Epithelial cell of proximal tubule (primary cell): Measurements from ENCODE around the gene CLEC16A. TPM values are rescaled to one million over a fixed set of nuclear protein-coding genes. Genes with fewer than 3 reads are reported as not detected.

Source experiments
- DNase-seq: peaks from one replicate; pipeline ENCODE4 v3.0.0-alpha.2; 2011; ENCODE audit warnings: low read depth
- H3K4me3 ChIP-seq: 2 replicates; pipeline ENCODE4 v1.5.1; 2011; ENCODE audit warnings: low read depth, mild to moderate bottlenecking, low read length
- total RNA-seq: library from RNA; depleted of rRNA; stranded (reverse); fragments of >200 nt; gene quantifications from 2 replicates; pipeline ENCODE4 v1.2.3, GENCODE V29; 2015
- TF ChIP-seq, protein P1 (sequence below): conservative IDR thresholded peaks from 2 replicates; pipeline ENCODE4 v1.5.1; 2012; ENCODE audit warnings: low read depth, mild to moderate bottlenecking, low read length

Gene CLEC16A
- total RNA-seq, 1 donor from 2014 or later: 15.6 TPM

DNA sequence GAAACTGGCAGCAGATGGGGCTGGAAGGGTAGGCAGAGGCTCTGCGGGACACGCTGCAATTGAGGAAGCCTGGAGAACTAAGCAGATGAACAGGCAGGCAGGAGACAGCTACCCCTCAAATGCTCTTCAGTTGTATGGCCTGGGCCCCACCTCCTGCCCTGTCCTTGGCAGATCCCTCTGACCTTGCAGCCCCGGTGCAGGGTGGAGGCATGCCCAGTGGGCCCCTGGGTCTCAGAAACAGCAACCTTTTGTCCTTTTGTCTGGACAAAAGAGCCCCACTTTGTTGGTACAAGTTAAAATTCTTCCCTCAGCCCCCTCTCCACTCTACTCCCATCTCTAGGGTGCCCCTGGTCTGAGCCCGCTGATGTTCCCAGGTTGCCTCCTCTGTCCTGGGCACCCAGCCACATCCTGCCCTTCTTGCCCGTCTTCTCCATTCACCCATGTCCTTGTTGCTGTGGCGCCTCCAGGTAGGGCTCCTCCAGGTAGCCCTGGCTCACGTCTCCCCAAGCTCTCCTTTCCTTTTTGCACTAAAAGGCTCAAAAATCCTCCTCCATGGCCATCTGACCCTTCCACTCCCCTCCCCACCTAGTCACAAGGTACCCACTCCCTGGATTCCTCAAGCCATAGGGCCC lies 136.8 kb downstream of the CLEC16A start:
- TF ChIP-seq, protein P1, sequence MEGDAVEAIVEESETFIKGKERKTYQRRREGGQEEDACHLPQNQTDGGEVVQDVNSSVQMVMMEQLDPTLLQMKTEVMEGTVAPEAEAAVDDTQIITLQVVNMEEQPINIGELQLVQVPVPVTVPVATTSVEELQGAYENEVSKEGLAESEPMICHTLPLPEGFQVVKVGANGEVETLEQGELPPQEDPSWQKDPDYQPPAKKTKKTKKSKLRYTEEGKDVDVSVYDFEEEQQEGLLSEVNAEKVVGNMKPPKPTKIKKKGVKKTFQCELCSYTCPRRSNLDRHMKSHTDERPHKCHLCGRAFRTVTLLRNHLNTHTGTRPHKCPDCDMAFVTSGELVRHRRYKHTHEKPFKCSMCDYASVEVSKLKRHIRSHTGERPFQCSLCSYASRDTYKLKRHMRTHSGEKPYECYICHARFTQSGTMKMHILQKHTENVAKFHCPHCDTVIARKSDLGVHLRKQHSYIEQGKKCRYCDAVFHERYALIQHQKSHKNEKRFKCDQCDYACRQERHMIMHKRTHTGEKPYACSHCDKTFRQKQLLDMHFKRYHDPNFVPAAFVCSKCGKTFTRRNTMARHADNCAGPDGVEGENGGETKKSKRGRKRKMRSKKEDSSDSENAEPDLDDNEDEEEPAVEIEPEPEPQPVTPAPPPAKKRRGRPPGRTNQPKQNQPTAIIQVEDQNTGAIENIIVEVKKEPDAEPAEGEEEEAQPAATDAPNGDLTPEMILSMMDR: no peak
- DNase-seq: no peak
- no peak overlapping the region for H3K4me3 ChIP-seq

DNA sequence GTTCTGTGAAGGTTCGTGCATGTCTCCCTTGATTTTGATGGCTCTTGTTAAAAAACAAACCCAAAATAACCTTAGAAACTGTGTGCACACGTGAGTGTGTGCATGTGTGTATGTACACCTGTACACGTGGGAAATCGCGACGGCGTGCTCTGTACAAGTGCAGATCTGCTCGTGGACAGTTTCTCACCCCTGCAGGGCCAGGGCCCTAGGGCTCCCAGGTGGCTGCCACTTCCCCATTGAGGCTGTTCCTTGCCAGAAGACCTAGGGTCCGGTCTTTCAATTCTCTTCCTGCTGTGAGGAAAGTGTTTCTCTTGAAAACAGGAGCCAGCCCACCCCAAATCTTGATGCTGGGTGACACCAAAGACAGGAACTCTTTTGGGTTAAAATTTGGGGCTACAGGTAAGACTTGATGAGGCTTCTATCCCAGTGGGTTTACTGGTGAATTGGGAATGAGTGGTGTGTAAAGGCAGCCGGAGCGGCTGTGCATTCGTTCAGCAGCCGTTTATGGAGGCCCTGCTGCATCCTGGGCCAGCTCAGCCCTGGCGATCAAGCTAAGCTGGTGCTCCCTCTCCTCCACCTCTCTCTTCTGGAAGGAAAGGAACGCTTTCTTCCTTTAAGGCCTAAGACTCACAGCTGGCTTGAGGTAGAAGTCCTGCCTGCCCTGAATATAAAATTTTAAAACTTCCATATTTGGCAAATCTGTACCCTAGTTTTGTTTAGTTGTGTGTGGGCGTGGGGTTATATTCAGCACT lies 137.9 kb downstream of the CLEC16A start:
- TF ChIP-seq, protein P1: no peak
- no peak for DNase-seq
- H3K4me3 ChIP-seq: no peak overlapping the region

DNA sequence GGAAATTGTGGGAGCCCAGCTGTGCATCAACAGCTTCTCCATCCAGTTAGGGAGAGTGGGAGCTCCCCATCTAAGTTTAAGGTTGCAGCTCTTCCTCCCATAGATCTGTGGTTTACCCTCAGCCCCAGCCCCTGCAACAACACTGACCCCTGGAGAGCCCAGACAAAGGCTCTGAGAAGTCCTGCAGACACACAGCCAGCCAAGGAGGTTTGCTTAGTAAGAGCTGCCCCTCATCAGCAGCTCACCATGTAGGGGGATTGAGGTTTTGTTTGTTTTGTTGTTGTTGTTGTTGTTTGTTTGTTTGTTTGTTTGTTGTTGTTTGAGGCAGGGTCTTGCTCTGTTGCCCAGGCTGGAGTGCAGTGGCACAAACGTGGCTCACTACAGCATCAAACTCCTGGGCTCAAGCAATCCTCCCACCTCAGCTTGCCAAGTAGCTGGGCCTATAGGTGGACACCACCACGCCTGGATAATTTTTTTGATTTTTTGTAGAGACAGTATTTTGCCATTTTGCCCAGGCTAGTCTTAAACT lies 138.6 kb downstream of the CLEC16A start:
- no peak overlapping the region for H3K4me3 ChIP-seq
- TF ChIP-seq, protein P1: no peak
- DNase-seq: no peak

DNA sequence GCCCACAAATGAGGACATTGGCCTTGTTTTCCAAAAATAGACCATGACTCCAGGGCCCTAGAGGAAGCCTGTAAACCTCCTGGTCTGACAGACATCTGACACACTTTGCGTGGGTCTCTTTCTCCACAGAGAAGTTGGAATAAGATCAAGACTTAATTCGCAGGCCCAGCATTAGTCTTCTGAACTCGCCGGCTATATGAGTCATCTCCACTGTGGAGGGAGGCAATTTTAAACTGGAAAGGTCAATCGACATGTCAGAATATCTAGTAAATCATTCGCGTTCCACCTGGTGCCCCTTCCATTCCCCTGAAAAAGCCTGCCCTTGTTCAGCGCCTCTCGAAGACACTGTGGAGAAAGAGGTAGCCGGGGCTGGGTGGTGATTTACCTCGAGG lies 140.1 kb downstream of the CLEC16A start:
- TF ChIP-seq, protein P1: no peak
- DNase-seq: peak; percentile 60
- no peak overlapping the region for H3K4me3 ChIP-seq

DNA sequence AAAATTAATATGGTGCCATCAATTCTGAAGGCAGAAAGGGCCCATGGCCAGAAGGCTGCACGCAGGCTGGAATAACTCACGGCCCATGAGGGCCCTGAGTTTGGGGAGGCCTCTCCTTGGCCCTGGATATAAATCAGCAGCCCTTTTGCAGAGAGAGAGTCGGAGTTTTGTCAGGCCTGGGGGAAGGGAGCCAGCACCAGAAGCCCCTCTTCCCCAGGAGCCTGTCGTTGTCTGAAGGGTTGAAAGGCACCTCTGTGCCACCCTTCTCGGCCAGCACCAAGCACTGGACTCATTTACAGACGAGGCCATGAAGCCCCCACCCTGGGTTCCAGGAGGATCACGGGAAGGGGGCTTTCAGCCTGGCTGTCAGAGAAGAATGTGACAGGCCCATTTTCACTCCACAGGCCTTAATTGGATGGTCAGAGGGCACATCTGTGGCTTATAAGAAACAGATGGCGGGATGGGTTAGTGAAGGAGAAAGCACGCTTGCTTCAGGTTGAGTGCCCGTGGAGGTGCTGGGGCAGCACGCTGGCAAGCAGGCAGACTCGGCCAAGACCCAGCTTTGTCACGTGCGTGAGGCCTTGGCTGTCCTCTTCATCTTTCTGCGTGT lies 140.6 kb downstream of the CLEC16A start:
- no peak for DNase-seq
- no peak overlapping the region for H3K4me3 ChIP-seq
- TF ChIP-seq, protein P1: no peak

DNA sequence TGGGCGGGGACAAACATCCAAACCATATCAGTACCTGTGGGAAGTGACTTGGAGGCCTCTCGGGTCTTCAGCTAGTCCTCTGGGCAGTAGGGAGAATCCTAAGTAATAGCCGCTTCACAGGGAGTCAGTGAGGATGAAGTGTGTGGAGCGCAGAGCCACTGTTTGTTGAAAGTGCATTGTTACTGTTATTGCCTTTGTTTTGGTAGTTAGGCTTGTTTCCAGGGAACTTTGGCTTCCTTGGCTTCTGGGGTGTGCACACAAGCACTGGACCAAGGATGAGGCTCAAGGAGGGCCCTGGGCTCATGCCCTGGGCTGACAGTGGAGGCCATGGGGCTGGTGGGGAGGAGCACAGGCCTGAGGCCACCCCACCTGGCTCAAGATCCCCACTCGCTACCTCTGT lies 141.6 kb downstream of the CLEC16A start:
- DNase-seq: no peak
- no peak overlapping the region for H3K4me3 ChIP-seq
- TF ChIP-seq, protein P1: no peak
